HepG2 (cell line): ENCODE data around the gene MIA2. TPM values are rescaled to one million over a fixed set of nuclear protein-coding genes. Genes with fewer than 3 reads are reported as not detected.

ENCODE experiments used
- ATF1 ChIP-seq: IDR thresholded peaks from 2 replicates; pipeline ENCODE4 v1.6.1; 2016; ENCODE audit warnings: mild to moderate bottlenecking, control low read depth
- CREB1 ChIP-seq, 2 experiments: fragments of 450-650 bp in 1 of 2; IDR thresholded peaks; 2 replicates each; pipeline ENCODE4 v1.6.1; 2016 to 2017; ENCODE audit warnings: control low read depth in 1 of 2, mild to moderate bottlenecking in 1 of 2, missing compliant biosample characterization in 1 of 2, missing genetic modification characterization in 1 of 2
- EEA1 ChIP-seq: sonication (generic); formaldehyde crosslinking; IDR thresholded peaks from 2 replicates; pipeline ENCODE4 v1.5.1; 2020; ENCODE audit warnings: mild to moderate bottlenecking, missing genetic modification reagents, borderline replicate concordance
- EZH2 ChIP-seq: conservative IDR thresholded peaks from 2 replicates; pipeline ENCODE4 v1.6.1; 2012; ENCODE audit warnings: mild to moderate bottlenecking, low read depth, low read length, moderate library complexity
- HIVEP1 ChIP-seq: sonication (generic); formaldehyde crosslinking; IDR thresholded peaks from 2 replicates; pipeline ENCODE4 v1.4.0; 2020; ENCODE audit warnings: mild to moderate bottlenecking, missing genetic modification reagents
- MLLT10 ChIP-seq: sonication (generic); formaldehyde crosslinking; IDR thresholded peaks from 2 replicates; pipeline ENCODE4 v1.4.0; 2020; ENCODE audit warnings: missing genetic modification reagents
- SP5 ChIP-seq: IDR thresholded peaks from 2 replicates; pipeline ENCODE4 v1.6.1; 2016; ENCODE audit warnings: low read depth, borderline replicate concordance
- ZNF652 ChIP-seq: IDR thresholded peaks from 2 replicates; pipeline ENCODE4 v1.6.1; 2016; ENCODE audit warnings: low read depth, borderline replicate concordance
- ZNF660 ChIP-seq: sonication (generic); formaldehyde crosslinking; IDR thresholded peaks from 2 replicates; pipeline ENCODE4 v1.5.1; 2020; ENCODE audit warnings: mild to moderate bottlenecking, low read depth, missing genetic modification reagents, borderline replicate concordance
- ZNF879 ChIP-seq: sonication (generic); formaldehyde crosslinking; IDR thresholded peaks from 2 replicates; pipeline ENCODE4 v1.8.1; 2023; ENCODE audit warnings: missing genetic modification reagents
- polyA plus RNA-seq, 8 experiments: library from polyadenylated mRNA; depleted of rRNA in 3 of 8; stranded (reverse) in 7 of 8; unstranded in 1 of 8; fragments of >200 nt; fragmentation: Illumina TruSeq in 4 of 8; extraction: Trizol in 4 of 8; gene quantifications; 2 replicates each; pipeline versions ENCODE4 v1.2.1 to v1.2.3, GENCODE V29; 2011 to 2016; ENCODE audit warnings: low read depth in 4 of 8, missing spikeins in 1 of 8, mixed read lengths in 1 of 8; ENCODE audit not compliant: insufficient read depth in 1 of 8
- total RNA-seq, 5 experiments: library from RNA; depleted of rRNA; stranded (reverse); fragments of >200 nt; fragmentation: Illumina TruSeq; extraction: Trizol; gene quantifications; 2 replicates each; pipeline ENCODE4 v1.2.3, GENCODE V29; 2016; ENCODE audit warnings: low read depth in 1 of 5
- TF ChIP-seq, protein P1 (sequence below), 2 experiments: sonication (generic) in 1 of 2; formaldehyde crosslinking in 1 of 2; IDR thresholded peaks; 2 replicates each; pipeline versions ENCODE4 v1.6.1 to v1.9.0; 2014 to 2022; ENCODE audit warnings: antibody characterized with exemption in 1 of 2, borderline replicate concordance in 1 of 2, inconsistent platforms in 1 of 2, low read depth in 1 of 2, missing genetic modification reagents in 1 of 2
- TF ChIP-seq, protein P2 (sequence below): sonication (generic); formaldehyde crosslinking; IDR thresholded peaks from 2 replicates; pipeline ENCODE4 v1.4.0; 2020; ENCODE audit warnings: missing genetic modification reagents
- TF ChIP-seq, protein P3 (sequence below): sonication (generic); formaldehyde crosslinking; conservative IDR thresholded peaks from 2 replicates; pipeline ENCODE4 v1.4.0; 2020; ENCODE audit warnings: mild to moderate bottlenecking, missing genetic modification reagents, moderate library complexity
- TF ChIP-seq, protein P4 (sequence below): fragments of 450-650 bp; IDR thresholded peaks from 2 replicates; pipeline ENCODE4 v1.6.1; 2017

The MIA2 gene
- total and polyA plus RNA-seq, 2 of the 13 experiments (the other 11 are each of a cell fraction or from before 2014, with no cell fraction given): 134 to 158 TPM

DNA sequence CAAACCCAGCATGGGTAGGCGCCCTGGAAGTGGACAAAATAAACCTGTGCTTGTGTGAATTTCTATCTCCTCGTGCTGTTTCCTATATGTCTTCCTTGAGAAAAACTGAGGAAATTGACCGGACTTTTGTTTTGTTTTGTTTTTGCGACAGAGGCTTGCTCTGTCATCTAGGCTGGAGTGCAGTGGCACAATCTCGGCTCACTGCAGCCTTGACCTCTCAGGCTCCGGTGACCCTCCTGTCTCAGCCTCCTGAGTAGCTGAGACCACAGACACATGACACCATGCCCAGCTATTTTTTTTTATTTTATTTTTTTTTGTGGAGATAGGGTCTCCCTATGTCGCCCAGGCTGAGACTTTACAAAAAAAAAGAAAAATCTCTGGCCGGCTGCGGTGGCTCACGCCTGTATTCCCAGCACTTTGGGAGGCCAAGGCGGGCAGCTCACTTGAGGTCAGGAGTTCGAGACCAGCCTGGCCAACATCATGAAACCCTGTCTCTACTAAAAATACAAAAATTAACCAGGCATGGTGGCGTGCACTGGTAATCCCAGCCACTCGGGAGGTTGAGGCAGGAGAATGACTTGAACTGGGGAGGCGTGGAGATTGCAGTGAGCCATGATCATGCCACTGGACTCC, 22.5 kb upstream of the MIA2 start (continued):
- TF ChIP-seq, protein P1, sequence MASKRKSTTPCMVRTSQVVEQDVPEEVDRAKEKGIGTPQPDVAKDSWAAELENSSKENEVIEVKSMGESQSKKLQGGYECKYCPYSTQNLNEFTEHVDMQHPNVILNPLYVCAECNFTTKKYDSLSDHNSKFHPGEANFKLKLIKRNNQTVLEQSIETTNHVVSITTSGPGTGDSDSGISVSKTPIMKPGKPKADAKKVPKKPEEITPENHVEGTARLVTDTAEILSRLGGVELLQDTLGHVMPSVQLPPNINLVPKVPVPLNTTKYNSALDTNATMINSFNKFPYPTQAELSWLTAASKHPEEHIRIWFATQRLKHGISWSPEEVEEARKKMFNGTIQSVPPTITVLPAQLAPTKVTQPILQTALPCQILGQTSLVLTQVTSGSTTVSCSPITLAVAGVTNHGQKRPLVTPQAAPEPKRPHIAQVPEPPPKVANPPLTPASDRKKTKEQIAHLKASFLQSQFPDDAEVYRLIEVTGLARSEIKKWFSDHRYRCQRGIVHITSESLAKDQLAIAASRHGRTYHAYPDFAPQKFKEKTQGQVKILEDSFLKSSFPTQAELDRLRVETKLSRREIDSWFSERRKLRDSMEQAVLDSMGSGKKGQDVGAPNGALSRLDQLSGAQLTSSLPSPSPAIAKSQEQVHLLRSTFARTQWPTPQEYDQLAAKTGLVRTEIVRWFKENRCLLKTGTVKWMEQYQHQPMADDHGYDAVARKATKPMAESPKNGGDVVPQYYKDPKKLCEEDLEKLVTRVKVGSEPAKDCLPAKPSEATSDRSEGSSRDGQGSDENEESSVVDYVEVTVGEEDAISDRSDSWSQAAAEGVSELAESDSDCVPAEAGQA (IDR thresholded peaks at IDR 0.05; ENCODE audit: low read depth): no peak
- TF ChIP-seq, protein P1 (CRISPR knock-in tag; IDR thresholded peaks at IDR 0.05; ENCODE audit: borderline replicate concordance): no peak
- TF ChIP-seq CREB1 (IDR thresholded peaks at IDR 0.05): no peak
- no peak for TF ChIP-seq CREB1 (CRISPR knock-in tag; IDR thresholded peaks at IDR 0.05)
- no peak for TF ChIP-seq HIVEP1 (CRISPR knock-in tag)
- no peak for TF ChIP-seq MLLT10
- TF ChIP-seq, protein P2, sequence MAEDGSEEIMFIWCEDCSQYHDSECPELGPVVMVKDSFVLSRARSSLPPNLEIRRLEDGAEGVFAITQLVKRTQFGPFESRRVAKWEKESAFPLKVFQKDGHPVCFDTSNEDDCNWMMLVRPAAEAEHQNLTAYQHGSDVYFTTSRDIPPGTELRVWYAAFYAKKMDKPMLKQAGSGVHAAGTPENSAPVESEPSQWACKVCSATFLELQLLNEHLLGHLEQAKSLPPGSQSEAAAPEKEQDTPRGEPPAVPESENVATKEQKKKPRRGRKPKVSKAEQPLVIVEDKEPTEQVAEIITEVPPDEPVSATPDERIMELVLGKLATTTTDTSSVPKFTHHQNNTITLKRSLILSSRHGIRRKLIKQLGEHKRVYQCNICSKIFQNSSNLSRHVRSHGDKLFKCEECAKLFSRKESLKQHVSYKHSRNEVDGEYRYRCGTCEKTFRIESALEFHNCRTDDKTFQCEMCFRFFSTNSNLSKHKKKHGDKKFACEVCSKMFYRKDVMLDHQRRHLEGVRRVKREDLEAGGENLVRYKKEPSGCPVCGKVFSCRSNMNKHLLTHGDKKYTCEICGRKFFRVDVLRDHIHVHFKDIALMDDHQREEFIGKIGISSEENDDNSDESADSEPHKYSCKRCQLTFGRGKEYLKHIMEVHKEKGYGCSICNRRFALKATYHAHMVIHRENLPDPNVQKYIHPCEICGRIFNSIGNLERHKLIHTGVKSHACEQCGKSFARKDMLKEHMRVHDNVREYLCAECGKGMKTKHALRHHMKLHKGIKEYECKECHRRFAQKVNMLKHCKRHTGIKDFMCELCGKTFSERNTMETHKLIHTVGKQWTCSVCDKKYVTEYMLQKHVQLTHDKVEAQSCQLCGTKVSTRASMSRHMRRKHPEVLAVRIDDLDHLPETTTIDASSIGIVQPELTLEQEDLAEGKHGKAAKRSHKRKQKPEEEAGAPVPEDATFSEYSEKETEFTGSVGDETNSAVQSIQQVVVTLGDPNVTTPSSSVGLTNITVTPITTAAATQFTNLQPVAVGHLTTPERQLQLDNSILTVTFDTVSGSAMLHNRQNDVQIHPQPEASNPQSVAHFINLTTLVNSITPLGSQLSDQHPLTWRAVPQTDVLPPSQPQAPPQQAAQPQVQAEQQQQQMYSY (CRISPR knock-in tag): no peak
- TF ChIP-seq, protein P3, sequence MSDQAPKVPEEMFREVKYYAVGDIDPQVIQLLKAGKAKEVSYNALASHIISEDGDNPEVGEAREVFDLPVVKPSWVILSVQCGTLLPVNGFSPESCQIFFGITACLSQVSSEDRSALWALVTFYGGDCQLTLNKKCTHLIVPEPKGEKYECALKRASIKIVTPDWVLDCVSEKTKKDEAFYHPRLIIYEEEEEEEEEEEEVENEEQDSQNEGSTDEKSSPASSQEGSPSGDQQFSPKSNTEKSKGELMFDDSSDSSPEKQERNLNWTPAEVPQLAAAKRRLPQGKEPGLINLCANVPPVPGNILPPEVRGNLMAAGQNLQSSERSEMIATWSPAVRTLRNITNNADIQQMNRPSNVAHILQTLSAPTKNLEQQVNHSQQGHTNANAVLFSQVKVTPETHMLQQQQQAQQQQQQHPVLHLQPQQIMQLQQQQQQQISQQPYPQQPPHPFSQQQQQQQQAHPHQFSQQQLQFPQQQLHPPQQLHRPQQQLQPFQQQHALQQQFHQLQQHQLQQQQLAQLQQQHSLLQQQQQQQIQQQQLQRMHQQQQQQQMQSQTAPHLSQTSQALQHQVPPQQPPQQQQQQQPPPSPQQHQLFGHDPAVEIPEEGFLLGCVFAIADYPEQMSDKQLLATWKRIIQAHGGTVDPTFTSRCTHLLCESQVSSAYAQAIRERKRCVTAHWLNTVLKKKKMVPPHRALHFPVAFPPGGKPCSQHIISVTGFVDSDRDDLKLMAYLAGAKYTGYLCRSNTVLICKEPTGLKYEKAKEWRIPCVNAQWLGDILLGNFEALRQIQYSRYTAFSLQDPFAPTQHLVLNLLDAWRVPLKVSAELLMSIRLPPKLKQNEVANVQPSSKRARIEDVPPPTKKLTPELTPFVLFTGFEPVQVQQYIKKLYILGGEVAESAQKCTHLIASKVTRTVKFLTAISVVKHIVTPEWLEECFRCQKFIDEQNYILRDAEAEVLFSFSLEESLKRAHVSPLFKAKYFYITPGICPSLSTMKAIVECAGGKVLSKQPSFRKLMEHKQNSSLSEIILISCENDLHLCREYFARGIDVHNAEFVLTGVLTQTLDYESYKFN: no peak; the same call in 1 of the 2 replicates
- 0 out of 2 replicates have a peak, but pooled peaks have one; percentile 34 for TF ChIP-seq EEA1 (CRISPR knock-in tag)
- TF ChIP-seq, protein P4, sequence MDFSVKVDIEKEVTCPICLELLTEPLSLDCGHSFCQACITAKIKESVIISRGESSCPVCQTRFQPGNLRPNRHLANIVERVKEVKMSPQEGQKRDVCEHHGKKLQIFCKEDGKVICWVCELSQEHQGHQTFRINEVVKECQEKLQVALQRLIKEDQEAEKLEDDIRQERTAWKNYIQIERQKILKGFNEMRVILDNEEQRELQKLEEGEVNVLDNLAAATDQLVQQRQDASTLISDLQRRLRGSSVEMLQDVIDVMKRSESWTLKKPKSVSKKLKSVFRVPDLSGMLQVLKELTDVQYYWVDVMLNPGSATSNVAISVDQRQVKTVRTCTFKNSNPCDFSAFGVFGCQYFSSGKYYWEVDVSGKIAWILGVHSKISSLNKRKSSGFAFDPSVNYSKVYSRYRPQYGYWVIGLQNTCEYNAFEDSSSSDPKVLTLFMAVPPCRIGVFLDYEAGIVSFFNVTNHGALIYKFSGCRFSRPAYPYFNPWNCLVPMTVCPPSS: no peak
- TF ChIP-seq ZNF652 (CRISPR knock-in tag): no peak
- TF ChIP-seq ZNF660 (CRISPR knock-in tag): no peak
- TF ChIP-seq SP5 (CRISPR knock-in tag): no peak
- no peak for TF ChIP-seq EZH2
- TF ChIP-seq ATF1 (CRISPR knock-in tag): no peak
- TF ChIP-seq ZNF879 (CRISPR knock-in tag): no peak
